Stimulated activated CD8-positive, alpha-beta memory T cell treated with anti-CD3 and anti-CD28 coated beads, Interleukin-7, amount 100 ng/mL, for 4 hours (primary cell): ENCODE data around the gene TFAP2A.

Experiments used
- DNase-seq, 2 donors: peaks; one replicate each; pipeline ENCODE4 v3.0.0-alpha.2; 2020; ENCODE audit warnings: low read depth in 2 of 2

TFAP2A gene

GRCh38 chr6:10412461-10413261, 2.2 kb downstream of the TFAP2A start:
- DNase-seq: no peak

GRCh38 chr6:10411971-10412460, 2.9 kb downstream of the TFAP2A start:
- peak; percentile 24 to 34 for DNase-seq

- no peak for DNase-seq
Measured at GRCh38 chr6:10411131-10411970, 3.5 kb downstream of the TFAP2A start.

- DNase-seq: no peak
Measured at GRCh38 chr6:10410207-10411050, 4.4 kb downstream of the TFAP2A start.

GRCh38 chr6:10409731-10410206, 5.1 kb downstream of the TFAP2A start:
- DNase-seq: no peak

- no peak for DNase-seq
Measured at GRCh38 chr6:10409233-10409721, 5.6 kb downstream of the TFAP2A start.

GRCh38 chr6:10408457-10408856, 6.4 kb downstream of the TFAP2A start:
- no peak for DNase-seq

GRCh38 chr6:10407674-10408054, 7.2 kb downstream of the TFAP2A start:
- DNase-seq: no peak

GRCh38 chr6:10407018-10407673, 7.7 kb downstream of the TFAP2A start:
- no peak for DNase-seq

- DNase-seq: no peak
Measured at GRCh38 chr6:10406556-10406955, 8.3 kb downstream of the TFAP2A start.

- DNase-seq: no peak
Measured at GRCh38 chr6:10405513-10405900, 9.4 kb downstream of the TFAP2A start.

GRCh38 chr6:10404799-10405512, 9.9 kb downstream of the TFAP2A start:
- DNase-seq: no peak

GRCh38 chr6:10404107-10404798, 10.6 kb downstream of the TFAP2A start:
- DNase-seq: peak; percentile 68 to 70

GRCh38 chr6:10403385-10404106, 11.3 kb downstream of the TFAP2A start:
- no peak for DNase-seq

GRCh38 chr6:10402648-10403311, 12.1 kb downstream of the TFAP2A start:
- DNase-seq: no peak

GRCh38 chr6:10401632-10402223, 13.1 kb downstream of the TFAP2A start:
- no peak for DNase-seq

- DNase-seq: no peak
Measured at GRCh38 chr6:10401004-10401536, 13.8 kb downstream of the TFAP2A start.

- DNase-seq: no peak
Measured at GRCh38 chr6:10400330-10400729, 14.5 kb downstream of the TFAP2A start.
